HFFc6 (cell line): ENCODE data around the gene PTPRN2. TPM values are rescaled to one million over a fixed set of nuclear protein-coding genes. Genes with fewer than 3 reads are reported as not detected.

Source experiments
- DNase-seq: peaks from one replicate; pipeline ENCODE4 v3.0.0-alpha.2; 2018
- H3K27ac Mint-ChIP-seq: 2 replicates; pipeline ENCODE4 v1.8.0; 2020; ENCODE audit warnings: mild to moderate bottlenecking, mixed read lengths
- H3K27me3 Mint-ChIP-seq: 2 replicates; pipeline ENCODE4 v1.8.0; 2021; ENCODE audit warnings: mild to moderate bottlenecking, moderate library complexity, mixed read lengths; ENCODE audit not compliant: insufficient read depth
- H3K36me3 Mint-ChIP-seq: 2 replicates; pipeline ENCODE4 v1.8.0; 2021; ENCODE audit warnings: low read depth, mixed read lengths
- H3K4me1 Mint-ChIP-seq: 2 replicates; pipeline ENCODE4 v1.8.0; 2020; ENCODE audit warnings: low read depth, mixed read lengths
- H3K4me3 Mint-ChIP-seq: 2 replicates; pipeline ENCODE4 v1.8.0; 2020; ENCODE audit warnings: mild to moderate bottlenecking, moderate library complexity, mixed read lengths
- H3K9me3 Mint-ChIP-seq: 2 replicates; pipeline ENCODE4 v1.8.0; 2020; ENCODE audit warnings: mild to moderate bottlenecking, mixed read lengths
- CTCF ChIP-seq: fragments of 200-600 bp; sonication (generic); IDR thresholded peaks from 2 replicates; pipeline ENCODE4 v1.5.0; 2021; ENCODE audit warnings: antibody characterized with exemption, mild to moderate bottlenecking
- total RNA-seq, 6 experiments: library from RNA; stranded (reverse); fragmentation: NEBNext Ultra II Directional; extraction: Animal tissue kit (Norgen Biotek cat#: 25700); gene quantifications; 2 replicates in 1 of 6; 3 replicates in 5 of 6; pipeline ENCODE4 v1.2.3, GENCODE V29; 2021

The PTPRN2 gene
- total RNA-seq, 6 experiments from 2014 or later, result 0.05 to 0.27 (median 0.23) TPM

- Mint-ChIP-seq H3K9me3 (no peaks in the 10 kb centered on the region), H3K27ac (0 out of 2 replicates have a peak overlapping the region, but pooled peaks have one; percentile 24), H3K4me1 (peaks cover 19% of the 10 kb centered on the region), H3K36me3 (peaks cover 12% of the 10 kb centered on the region), H3K4me3 (no peak overlapping the region), H3K27me3 (no peaks in the 10 kb centered on the region)
- DNase-seq, result no peak
- no peak for TF ChIP-seq CTCF
Measured at GRCh38 chr7:158620839-158621441, 33.3 kb upstream of the PTPRN2 start.

- Mint-ChIP-seq H3K36me3 (peaks cover 12% of the 10 kb centered on the region), H3K9me3 (no peaks in the 10 kb centered on the region), H3K27ac (no peak overlapping the region), H3K27me3 (no peaks in the 10 kb centered on the region), H3K4me3 (no peak overlapping the region), H3K4me1 (peaks cover 24% of the 10 kb centered on the region)
- no peak for DNase-seq
- TF ChIP-seq CTCF, result no peak
Measured at GRCh38 chr7:158620418-158620817, 32.8 kb upstream of the PTPRN2 start.

- DNase-seq, result no peak
- no peaks in the 10 kb centered on the region for H3K9me3 Mint-ChIP-seq
- H3K27ac Mint-ChIP-seq, result no peak overlapping the region
- H3K4me3 Mint-ChIP-seq, result no peak overlapping the region
- TF ChIP-seq CTCF, result no peak
- no peaks in the 10 kb centered on the region for H3K27me3 Mint-ChIP-seq
- H3K4me1 Mint-ChIP-seq, result peaks cover 37% of the 10 kb centered on the region
- peaks cover 12% of the 10 kb centered on the region for H3K36me3 Mint-ChIP-seq
Measured at GRCh38 chr7:158618745-158619140, 31.1 kb upstream of the PTPRN2 start.

GRCh38 chr7:158617737-158618128 is 30.1 kb upstream of the PTPRN2 start:
- H3K4me1 Mint-ChIP-seq, result peaks cover 45% of the 10 kb centered on the region
- H3K27ac Mint-ChIP-seq, result peak overlapping the region; percentile 74; the same call in 1 of the 2 replicates
- DNase-seq, result peak; percentile 8
- no peaks in the 10 kb centered on the region for H3K9me3 Mint-ChIP-seq
- TF ChIP-seq CTCF, result no peak
- H3K36me3 Mint-ChIP-seq, result peaks cover 7% of the 10 kb centered on the region; the same call in 1 of the 2 replicates
- H3K4me3 Mint-ChIP-seq, result no peak overlapping the region
- no peaks in the 10 kb centered on the region for H3K27me3 Mint-ChIP-seq

GRCh38 chr7:158616050-158616449 is 28.4 kb upstream of the PTPRN2 start:
- no peak for DNase-seq
- peaks cover 7% of the 10 kb centered on the region; the same call in 1 of the 2 replicates for H3K36me3 Mint-ChIP-seq
- H3K9me3 Mint-ChIP-seq, result no peaks in the 10 kb centered on the region
- no peak overlapping the region for H3K4me3 Mint-ChIP-seq
- no peak for TF ChIP-seq CTCF
- peaks cover 45% of the 10 kb centered on the region for H3K4me1 Mint-ChIP-seq
- no peak overlapping the region; the same call in 1 of the 2 replicates for H3K27ac Mint-ChIP-seq
- no peaks in the 10 kb centered on the region for H3K27me3 Mint-ChIP-seq
